Muscle layer of duodenum (tissue), 2 donors: Measurements from ENCODE around the gene PRR20B.
"Not testable (repeated sequence)": the region's sequence is repeated elsewhere in the genome, so short reads cannot be mapped to it uniquely, and the experiment has no call there.

ENCODE experiments used
- H3K27ac ChIP-seq: one replicate; pipeline ENCODE4 v1.7.0; 2013; ENCODE audit warnings: mild to moderate bottlenecking, low read length
- H3K27me3 ChIP-seq: one replicate; pipeline ENCODE4 v1.7.0; 2013; ENCODE audit warnings: low read depth, mild to moderate bottlenecking, control low read depth, low read length
- H3K36me3 ChIP-seq, 2 donors: one replicate each; pipeline ENCODE4 v1.7.0; 2013; ENCODE audit warnings: low read length in 2 of 2, control low read depth in 1 of 2, mild to moderate bottlenecking in 1 of 2; ENCODE audit not compliant: insufficient read depth in 2 of 2, control insufficient read depth in 1 of 2
- H3K4me1 ChIP-seq, 2 donors: one replicate each; pipeline ENCODE4 v1.7.0; 2013; ENCODE audit warnings: low read length in 2 of 2, mild to moderate bottlenecking in 2 of 2, control low read depth in 1 of 2, moderate library complexity in 1 of 2; ENCODE audit not compliant: insufficient read depth in 2 of 2, control insufficient read depth in 1 of 2
- H3K4me3 ChIP-seq, 2 donors: one replicate each; pipeline ENCODE4 v1.7.0; 2013; ENCODE audit warnings: low read length in 2 of 2, low read depth in 1 of 2, mild to moderate bottlenecking in 1 of 2
- H3K9me3 ChIP-seq, 2 donors: one replicate each; pipeline ENCODE4 v1.7.0; 2013; ENCODE audit warnings: low read length in 2 of 2, control low read depth in 1 of 2, mild to moderate bottlenecking in 1 of 2; ENCODE audit not compliant: control insufficient read depth in 1 of 2
- donor health status: healthy.

PRR20B gene

GRCh38 chr13:57147188-57147587 lies at the start of gene PRR20B:
TSS of gene PRR20B (plus strand) at chr13:57147488. CDS start at chr13:57147875, 387 bp downstream.
- not testable (repeated sequence) for H3K4me3 ChIP-seq, H3K27me3 ChIP-seq, H3K4me1 ChIP-seq, H3K27ac ChIP-seq, H3K36me3 ChIP-seq, H3K9me3 ChIP-seq

- Histone ChIP-seq H3K36me3 (no peaks in the 10 kb centered on the region), H3K27me3 (no peaks in the 10 kb centered on the region), H3K4me3 (no peak overlapping the region), H3K27ac (no peak overlapping the region), H3K9me3 (peaks cover 0 to 7% of the 10 kb centered on the region in 2 donors), H3K4me1 (no peaks in the 10 kb centered on the region)
These were observed 32.3 kb upstream of the PRR20B start for GRCh38 chr13:57114945-57115344.

GRCh38 chr13:57123681-57124080 lies 23.6 kb upstream of the PRR20B start:
- Histone ChIP-seq H3K9me3 (no peaks in the 10 kb centered on the region), H3K27ac (no peak overlapping the region), H3K4me1 (no peaks in the 10 kb centered on the region), H3K27me3 (no peaks in the 10 kb centered on the region), H3K36me3 (no peaks in the 10 kb centered on the region), H3K4me3 (no peak overlapping the region)

GRCh38 chr13:57128909-57129308 lies 18.4 kb upstream of the PRR20B start:
- no peaks in the 10 kb centered on the region for H3K27me3 ChIP-seq
- H3K4me1 ChIP-seq, result no peaks in the 10 kb centered on the region
- no peak overlapping the region for H3K4me3 ChIP-seq
- H3K27ac ChIP-seq, result no peak overlapping the region
- H3K9me3 ChIP-seq, result no peaks in the 10 kb centered on the region
- H3K36me3 ChIP-seq, result no peaks in the 10 kb centered on the region

- peaks cover 0 to 2% of the 10 kb centered on the region in 2 donors for H3K9me3 ChIP-seq
- no peaks in the 10 kb centered on the region for H3K27me3 ChIP-seq
- no peaks in the 10 kb centered on the region for H3K36me3 ChIP-seq
- H3K27ac ChIP-seq, result no peak overlapping the region
- H3K4me1 ChIP-seq, result no peaks in the 10 kb centered on the region
- no peak overlapping the region for H3K4me3 ChIP-seq
These were observed 11.2 kb upstream of the PRR20B start for GRCh38 chr13:57136093-57136492.

- Histone ChIP-seq H3K27me3 (no peaks in the 10 kb centered on the region), H3K9me3 (peaks cover 0 to 2% of the 10 kb centered on the region in 2 donors), H3K27ac (no peak overlapping the region), H3K36me3 (no peaks in the 10 kb centered on the region), H3K4me1 (no peaks in the 10 kb centered on the region), H3K4me3 (no peak overlapping the region)
These were observed 9.7 kb upstream of the PRR20B start for GRCh38 chr13:57137585-57137984.

GRCh38 chr13:57138988-57139387 lies 8.3 kb upstream of the PRR20B start:
- Histone ChIP-seq H3K4me3 (no peak overlapping the region), H3K9me3 (peaks cover 0 to 2% of the 10 kb centered on the region in 2 donors), H3K27ac (no peak overlapping the region), H3K27me3 (no peaks in the 10 kb centered on the region), H3K36me3 (no peaks in the 10 kb centered on the region), H3K4me1 (no peaks in the 10 kb centered on the region)

GRCh38 chr13:57139781-57140180 lies 7.5 kb upstream of the PRR20B start:
- H3K27ac ChIP-seq, H3K36me3 ChIP-seq: not testable (repeated sequence)

GRCh38 chr13:57140235-57140968 lies 6.9 kb upstream of the PRR20B start, which contains the start of gene PRR20A:
TSS of gene PRR20A (plus strand) at chr13:57140918. CDS start at chr13:57141305, 387 bp downstream.
- H3K27me3 ChIP-seq, H3K36me3 ChIP-seq, H3K4me3 ChIP-seq, H3K4me1 ChIP-seq, H3K9me3 ChIP-seq, H3K27ac ChIP-seq: not testable (repeated sequence)

More at GRCh38 chr13:57139781-57140180, 7.5 kb upstream of the PRR20B start:
- not testable (repeated sequence) for H3K4me3 ChIP-seq, H3K4me1 ChIP-seq, H3K9me3 ChIP-seq, H3K27me3 ChIP-seq

- not testable (repeated sequence) for H3K9me3 ChIP-seq, H3K27me3 ChIP-seq, H3K36me3 ChIP-seq, H3K27ac ChIP-seq, H3K4me3 ChIP-seq, H3K4me1 ChIP-seq
These were observed 818 bp downstream of the PRR20B start for GRCh38 chr13:57148106-57148505.

GRCh38 chr13:57153761-57154160 lies 6.5 kb downstream of the PRR20B start, which contains the start of gene PRR20C:
TSS of gene PRR20C (plus strand) at chr13:57154061. CDS start at chr13:57154448, 387 bp downstream.
- not testable (repeated sequence) for H3K27ac ChIP-seq, H3K36me3 ChIP-seq, H3K27me3 ChIP-seq, H3K4me3 ChIP-seq, H3K4me1 ChIP-seq, H3K9me3 ChIP-seq

GRCh38 chr13:57160332-57160731 lies 13.0 kb downstream of the PRR20B start, which contains the start of gene PRR20D:
TSS of gene PRR20D (plus strand) at chr13:57160632. CDS start at chr13:57161019, 387 bp downstream.
- not testable (repeated sequence) for H3K9me3 ChIP-seq, H3K36me3 ChIP-seq, H3K27me3 ChIP-seq, H3K4me3 ChIP-seq, H3K27ac ChIP-seq, H3K4me1 ChIP-seq
